Measurements from ENCODE around the gene RCOR3. TPM values are rescaled to one million over a fixed set of nuclear protein-coding genes. Genes with fewer than 3 reads are reported as not detected.
"Not testable (repeated sequence)": the region's sequence is repeated elsewhere in the genome, so short reads cannot be mapped to it uniquely, and the experiment has no call there.

Gene RCOR3
- 8.1 and 24.0 TPM in 2 replicates for total RNA-seq (2014; rRNA removed; shearing (Covaris generic))

DNA sequence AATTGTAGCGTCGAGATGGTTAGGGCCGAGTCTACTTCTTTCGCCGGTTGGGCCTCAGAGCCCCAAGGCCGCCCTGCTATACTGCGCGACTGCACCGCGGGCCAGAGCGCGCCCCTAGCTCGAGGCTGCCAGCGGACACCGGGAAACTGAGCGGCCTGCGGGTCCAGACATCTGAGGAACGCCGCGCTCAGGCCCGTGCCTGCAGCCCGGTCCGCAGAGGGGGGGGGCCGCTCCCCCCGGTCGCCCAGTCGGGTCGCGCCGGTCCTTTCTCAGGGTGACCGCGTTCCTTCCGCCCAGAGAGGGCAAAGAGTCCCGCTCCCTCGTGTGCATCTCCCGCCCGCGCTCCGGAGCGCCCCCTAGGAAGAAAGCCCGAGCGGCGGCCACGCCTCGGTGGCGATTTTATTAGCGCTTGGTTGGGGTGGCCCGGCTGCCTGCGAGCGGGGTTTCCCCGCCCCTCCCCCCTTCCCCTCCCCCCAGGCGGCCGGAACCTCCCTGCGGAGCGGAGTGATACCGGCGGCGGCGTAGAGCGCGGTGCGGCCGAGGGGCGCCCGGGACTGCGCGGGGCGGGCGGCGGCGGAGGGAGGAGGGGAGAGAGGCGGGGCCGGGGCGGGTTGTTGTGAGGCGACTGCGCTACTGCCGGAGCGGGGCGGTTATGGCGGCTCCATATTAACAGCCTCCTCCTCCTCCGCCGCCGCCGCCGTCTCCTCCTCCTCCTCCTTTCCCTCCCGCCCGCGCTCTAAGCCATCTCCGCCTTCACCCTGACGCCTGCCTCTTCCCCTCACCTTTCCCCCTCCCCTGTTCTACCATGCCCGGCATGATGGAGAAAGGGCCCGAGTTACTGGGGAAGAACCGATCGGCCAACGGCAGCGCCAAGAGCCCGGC lies at the start of gene RCOR3:
Gene RCOR3 (plus strand): TSS at position 611 of the 882 bp plus-strand sequence. CDS start 195 bp downstream, at position 806.
- DNase-seq (ENCODE audit: low read depth), result peak; percentile 95

DNA sequence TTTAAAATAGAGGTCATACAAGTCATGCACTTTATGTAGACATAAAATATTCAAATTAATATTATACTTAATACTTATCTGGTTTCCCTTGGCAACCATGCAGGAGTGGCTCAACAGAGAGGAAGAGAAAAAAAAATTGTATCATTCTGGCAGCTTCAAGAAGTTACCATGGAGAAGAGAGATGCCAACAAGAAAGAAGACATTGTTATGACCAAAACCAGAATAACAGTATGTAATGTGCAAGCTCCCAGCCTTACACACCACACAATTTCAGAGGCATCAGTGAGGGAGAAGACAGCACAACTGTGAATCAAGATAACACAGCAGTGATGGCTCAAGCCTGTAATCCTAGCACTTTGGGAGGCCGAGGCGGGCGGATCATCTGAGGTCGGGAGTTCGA lies 49.1 kb upstream of the RCOR3 start:
- DNase-seq (ENCODE audit: low read depth), result no peak

GRCh38 chr1:211210965-211211364 lies 48.2 kb upstream of the RCOR3 start:
- no peak for DNase-seq (ENCODE audit: low read depth)

GRCh38 chr1:211213702-211214101 lies 45.5 kb upstream of the RCOR3 start:
- DNase-seq (ENCODE audit: low read depth), result no peak

DNA sequence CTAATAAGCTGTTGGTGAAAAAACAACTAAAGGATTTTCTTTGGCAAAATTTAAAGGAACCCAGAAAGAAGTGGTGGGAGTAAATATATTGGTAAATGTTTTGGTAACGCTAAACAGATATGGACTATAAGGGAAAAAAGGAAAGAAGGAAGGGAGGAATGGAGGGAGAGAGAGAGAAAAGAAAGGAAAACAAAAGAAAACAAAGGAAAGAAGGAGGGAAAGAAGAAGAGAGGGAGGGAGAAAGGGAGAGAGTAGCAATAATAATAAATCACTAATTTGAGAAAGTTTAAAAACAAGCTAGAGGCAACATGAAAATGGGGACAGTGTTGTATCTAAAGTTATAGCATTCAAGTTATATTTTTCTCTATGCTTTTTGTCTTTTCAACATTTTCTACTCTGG lies 43.6 kb upstream of the RCOR3 start:
- no peak for DNase-seq (ENCODE audit: low read depth)

- DNase-seq (ENCODE audit: low read depth), result no peak
Observed at GRCh38 chr1:211217392-211217791, 41.8 kb upstream of the RCOR3 start.

DNA sequence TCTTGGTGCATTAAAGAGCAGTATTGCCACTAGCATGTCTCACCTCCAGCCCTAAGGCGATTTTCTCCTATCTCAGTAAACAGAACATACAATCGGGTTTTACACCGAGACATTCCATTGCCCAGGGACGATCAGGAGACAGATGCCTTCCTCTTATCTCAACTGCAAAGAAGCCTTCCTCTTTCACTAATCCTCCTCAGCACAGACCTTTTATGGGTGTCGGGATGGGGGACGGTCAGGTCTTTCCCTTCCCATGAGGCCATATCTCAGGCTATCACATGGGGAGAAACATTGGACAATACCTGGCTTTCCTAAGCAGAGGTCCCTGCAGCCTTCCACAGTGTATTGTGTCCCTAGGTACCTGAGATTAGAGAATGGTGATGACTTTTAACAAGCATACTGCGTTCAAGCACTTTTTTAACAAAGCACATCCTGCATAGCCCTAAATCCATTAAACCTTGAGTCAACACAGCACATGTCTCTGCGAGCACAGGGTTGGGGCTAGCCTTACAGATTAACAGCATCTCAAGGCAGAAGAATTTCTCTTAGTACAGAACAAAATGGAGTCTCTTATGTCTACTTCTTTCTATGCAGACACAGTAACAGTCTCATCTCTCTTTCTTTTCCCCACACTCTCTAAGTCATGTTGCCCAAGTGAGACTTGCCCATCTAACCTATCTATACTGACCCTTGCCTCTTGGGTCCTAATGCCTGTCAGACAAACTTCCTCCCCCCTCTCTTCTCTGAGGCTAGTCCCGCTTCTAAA lies 36.5 kb upstream of the RCOR3 start:
- not testable (repeated sequence) for DNase-seq (ENCODE audit: low read depth)

- DNase-seq (ENCODE audit: low read depth), result not testable (repeated sequence)
Observed at GRCh38 chr1:211228573-211229364, 30.4 kb upstream of the RCOR3 start.

- DNase-seq (ENCODE audit: low read depth), result no peak
Observed at GRCh38 chr1:211229365-211229759, 29.8 kb upstream of the RCOR3 start.

GRCh38 chr1:211231873-211232272 lies 27.3 kb upstream of the RCOR3 start:
- DNase-seq (ENCODE audit: low read depth), result no peak

DNA sequence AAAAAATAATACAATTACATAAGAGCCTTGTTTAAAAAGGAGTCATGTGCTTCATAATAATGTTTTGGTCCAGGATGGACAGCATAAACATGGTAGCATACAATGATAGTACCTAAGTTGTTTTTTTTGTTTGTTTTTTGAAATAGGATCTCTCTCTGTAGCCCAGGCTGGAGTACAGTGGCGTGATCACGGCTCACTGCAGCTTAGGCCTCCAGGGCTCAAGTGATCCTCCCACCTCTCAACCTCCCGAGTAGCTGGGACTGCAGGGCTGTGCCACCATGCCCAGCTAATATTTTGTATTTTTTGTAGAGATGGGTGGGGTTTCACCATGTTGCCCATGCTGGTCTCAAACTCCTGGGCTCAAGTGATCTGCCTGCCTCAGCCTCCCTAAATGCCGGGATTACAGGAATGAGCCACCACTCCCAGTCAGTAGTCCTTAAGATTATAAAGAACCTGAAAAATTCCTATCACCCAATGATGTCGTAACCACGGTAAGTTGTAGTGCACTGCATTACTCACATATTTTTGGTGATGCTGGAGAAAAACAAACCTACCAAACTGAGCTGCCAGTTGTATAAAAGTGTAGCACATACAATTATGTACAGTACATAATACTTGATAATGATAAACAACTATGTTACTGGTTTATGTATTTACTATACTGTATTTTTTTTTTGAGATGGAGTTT lies 22.4 kb upstream of the RCOR3 start:
- no peak for DNase-seq (ENCODE audit: low read depth)

DNA sequence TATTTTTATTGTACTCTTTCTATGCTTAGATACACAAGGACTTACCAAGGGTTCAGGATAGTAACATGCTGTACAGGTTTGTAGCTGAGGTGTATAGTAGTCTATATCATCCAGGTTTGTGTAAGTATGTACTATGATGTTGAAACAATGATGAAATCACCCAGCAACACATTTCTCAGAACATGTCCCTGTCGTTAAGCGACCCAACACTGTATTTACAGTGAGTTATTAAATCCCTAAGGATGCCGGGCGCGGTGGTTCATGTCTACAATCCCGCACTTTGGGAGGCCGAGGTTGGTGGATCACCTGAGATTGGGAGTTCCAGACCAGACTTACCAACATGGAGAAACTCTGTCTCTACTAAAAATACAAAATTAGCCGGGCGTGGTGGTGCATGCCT lies 21.6 kb upstream of the RCOR3 start:
- no peak for DNase-seq (ENCODE audit: low read depth)

GRCh38 chr1:211240567-211240966 lies 18.6 kb upstream of the RCOR3 start:
- DNase-seq (ENCODE audit: low read depth), result not testable (repeated sequence)

GRCh38 chr1:211241071-211241470 lies 18.1 kb upstream of the RCOR3 start:
- DNase-seq (ENCODE audit: low read depth), result no peak

- DNase-seq (ENCODE audit: low read depth), result not testable (repeated sequence)
Observed at GRCh38 chr1:211243639-211244038, 15.5 kb upstream of the RCOR3 start.

GRCh38 chr1:211246583-211246982 lies 12.6 kb upstream of the RCOR3 start:
- not testable (repeated sequence) for DNase-seq (ENCODE audit: low read depth)

DNA sequence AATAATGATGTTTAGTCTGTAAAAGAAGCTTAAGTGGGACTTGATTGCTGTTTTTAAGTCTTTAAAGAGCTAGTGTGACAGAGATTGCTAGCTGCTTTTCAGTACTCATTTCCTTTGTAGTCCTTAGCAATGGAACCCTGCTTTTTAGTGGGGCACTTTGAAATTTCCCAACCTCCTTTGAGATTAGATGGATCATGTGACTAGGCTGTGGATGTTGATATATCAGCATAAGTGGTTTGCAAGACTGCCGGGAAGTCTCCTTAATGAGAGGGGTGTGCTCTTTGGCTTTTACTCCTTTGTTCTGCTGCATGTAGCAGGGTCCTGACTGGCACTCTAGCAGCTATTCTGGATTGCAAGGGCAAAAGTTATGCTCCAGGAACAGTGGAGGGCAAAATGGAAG lies 11.2 kb upstream of the RCOR3 start:
- peak; percentile 11 for DNase-seq (ENCODE audit: low read depth)

DNA sequence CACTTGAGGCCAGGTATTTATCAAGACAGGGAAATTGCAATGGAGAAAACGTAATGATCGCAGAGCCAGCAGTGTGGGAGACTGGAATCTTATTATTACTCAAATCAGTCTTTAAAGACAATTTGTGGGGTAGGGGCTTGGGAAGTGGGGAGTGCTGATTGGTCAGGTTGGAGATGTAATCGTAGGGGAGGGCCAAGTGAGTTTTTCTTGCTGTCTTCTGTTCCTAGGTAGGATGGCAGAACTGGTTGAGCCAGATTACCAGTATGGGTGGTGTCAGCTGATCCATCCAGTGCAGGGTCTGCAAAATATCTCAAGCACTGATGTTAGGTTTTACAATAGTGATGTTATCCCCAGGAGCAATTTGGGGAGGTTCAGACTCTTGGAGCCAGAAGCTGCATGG lies 9.6 kb upstream of the RCOR3 start:
- DNase-seq (ENCODE audit: low read depth), result not testable (repeated sequence)

GRCh38 chr1:211257826-211258225 lies 1.3 kb upstream of the RCOR3 start:
- DNase-seq (ENCODE audit: low read depth), result no peak

DNA sequence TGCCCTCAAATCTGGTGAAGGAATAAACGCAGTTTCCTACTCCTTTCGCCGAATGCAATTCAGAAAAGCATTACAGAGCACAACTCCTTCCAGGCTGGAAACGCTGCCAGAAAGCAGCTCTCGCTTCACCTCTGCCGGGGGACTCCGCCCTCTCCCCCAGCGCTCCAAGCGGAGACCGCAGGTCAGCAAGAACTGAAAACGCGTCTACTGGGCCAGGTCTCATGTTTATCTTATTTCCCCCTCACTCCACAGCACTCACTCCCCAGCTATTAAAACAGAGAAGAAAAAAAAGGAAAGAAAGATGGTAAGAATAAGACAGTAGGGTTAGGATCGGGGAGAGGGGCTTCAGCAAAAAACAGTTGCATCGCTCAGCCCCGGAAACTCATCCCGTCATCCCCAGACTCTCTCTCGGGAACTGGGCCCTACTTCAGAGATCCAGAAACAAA lies 833 bp upstream of the RCOR3 start:
- peak; percentile 87 for DNase-seq (ENCODE audit: low read depth)

- DNase-seq (ENCODE audit: low read depth), result peak; percentile 74
Observed at GRCh38 chr1:211259638-211260126, 516 bp downstream of the RCOR3 start.

Measured in Daoy (cell line).